CD4-positive, alpha-beta T cell (primary cell): ENCODE data around the gene FRMD8. TPM values are rescaled to one million over a fixed set of nuclear protein-coding genes. Genes with fewer than 3 reads are reported as not detected.

Experiments used
- ATAC-seq: fragments of 200-7000 bp; cut with Tn5 transposase; one replicate; pipeline ENCODE4 v1.10.0; 2022; ENCODE audit warnings: mild to moderate bottlenecking; ENCODE audit not compliant: poor library complexity
- CTCF ChIA-PET: fragments of 350-600 bp; sonication (Branson Sonifier 250); formaldehyde crosslinking; loops from one replicate; lab custom pipeline; 2021; ENCODE audit warnings: antibody characterized with exemption, inconsistent platforms; lab: Charles Lee
- POLR2A ChIA-PET: fragments of 350-600 bp; sonication (Branson Sonifier 250); formaldehyde crosslinking; loops from one replicate; lab custom pipeline; 2021; ENCODE audit warnings: antibody characterized with exemption, inconsistent platforms; lab: Charles Lee
- DNase-seq, 14 experiments: peaks; one replicate each; pipeline ENCODE4 v3.0.0-alpha.2; 2013 to 2020; ENCODE audit warnings: mixed read lengths in 2 of 14
- H3K27ac ChIP-seq, 2 donors: one replicate each; pipeline versions ENCODE4 v1.5.1 to v1.7.0; 2013; ENCODE audit warnings: low read length in 2 of 2, low read depth in 1 of 2, mild to moderate bottlenecking in 1 of 2
- H3K27me3 ChIP-seq, 2 experiments: 1 replicate in 1 of 2; 2 replicates in 1 of 2; pipeline versions ENCODE4 v1.6.1 to v1.7.0; 2013; ENCODE audit warnings: low read length in 2 of 2, control low read depth in 1 of 2, mild to moderate bottlenecking in 1 of 2, moderate library complexity in 1 of 2; ENCODE audit not compliant: insufficient read depth in 2 of 2, control insufficient read depth in 1 of 2
- H3K36me3 ChIP-seq: one replicate; pipeline ENCODE4 v1.6.1; 2013; ENCODE audit warnings: low read length, control low read depth; ENCODE audit not compliant: insufficient read depth
- H3K4me1 ChIP-seq: one replicate; pipeline ENCODE4 v1.6.1; 2013; ENCODE audit warnings: low read length, control low read depth; ENCODE audit not compliant: insufficient read depth
- H3K4me3 ChIP-seq: one replicate; pipeline ENCODE4 v1.5.1; 2013; ENCODE audit warnings: mild to moderate bottlenecking, low read length, moderate library complexity
- H3K9me3 ChIP-seq, 2 experiments: 1 replicate in 1 of 2; 2 replicates in 1 of 2; pipeline versions ENCODE4 v1.6.1 to v1.7.0; 2013; ENCODE audit warnings: low read length in 2 of 2, mild to moderate bottlenecking in 2 of 2, control low read depth in 1 of 2, moderate library complexity in 1 of 2; ENCODE audit not compliant: control insufficient read depth in 1 of 2, insufficient read depth in 1 of 2
- H3K27ac Mint-ChIP-seq: one replicate; pipeline ENCODE4 v1.8.0; 2020; ENCODE audit warnings: mixed read lengths
- H3K27me3 Mint-ChIP-seq: one replicate; pipeline ENCODE4 v1.8.0; 2021; ENCODE audit warnings: mixed read lengths
- H3K36me3 Mint-ChIP-seq: one replicate; pipeline ENCODE4 v1.8.0; 2021; ENCODE audit warnings: low read depth, mixed read lengths
- H3K4me1 Mint-ChIP-seq: one replicate; pipeline ENCODE4 v1.8.0; 2021; ENCODE audit warnings: low read depth, mixed read lengths
- H3K4me3 Mint-ChIP-seq: one replicate; pipeline ENCODE4 v1.8.0; 2020; ENCODE audit warnings: mild to moderate bottlenecking, mixed read lengths
- H3K9me3 Mint-ChIP-seq: one replicate; pipeline ENCODE4 v1.8.0; 2020; ENCODE audit warnings: mixed read lengths
- CTCF ChIP-seq: fragments of 200-600 bp; IDR thresholded peaks from one replicate; pipeline ENCODE4 v1.8.0; 2022; ENCODE audit warnings: antibody characterized with exemption, mild to moderate bottlenecking
- intact Hi-C, 2 experiments: fragments of 100-400 bp; cut with DNase I in 1 of 2; cut with micrococcal nuclease in 1 of 2; formaldehyde crosslinking; loops; one replicate each; pipeline versions ENCODE4 v1.15.1 to v1.9.0; 2023 to 2025; cut with DNase I, micrococcal nuclease
- total RNA-seq, 174 experiments: library from RNA in 2 of 174; stranded (reverse) in 2 of 174; gene quantifications; one replicate each; pipeline ENCODE4 v1.2.3 and lab custom pipeline; 2021 to 2026

Gene FRMD8
- total RNA-seq, 2 experiments from 2014 or later: 19.4 to 25.3 TPM

- no peaks in the 10 kb centered on the region for H3K27me3 ChIP-seq
Measured at GRCh38 chr11:65357856-65358356, 28.5 kb upstream of the FRMD8 start.

DNA sequence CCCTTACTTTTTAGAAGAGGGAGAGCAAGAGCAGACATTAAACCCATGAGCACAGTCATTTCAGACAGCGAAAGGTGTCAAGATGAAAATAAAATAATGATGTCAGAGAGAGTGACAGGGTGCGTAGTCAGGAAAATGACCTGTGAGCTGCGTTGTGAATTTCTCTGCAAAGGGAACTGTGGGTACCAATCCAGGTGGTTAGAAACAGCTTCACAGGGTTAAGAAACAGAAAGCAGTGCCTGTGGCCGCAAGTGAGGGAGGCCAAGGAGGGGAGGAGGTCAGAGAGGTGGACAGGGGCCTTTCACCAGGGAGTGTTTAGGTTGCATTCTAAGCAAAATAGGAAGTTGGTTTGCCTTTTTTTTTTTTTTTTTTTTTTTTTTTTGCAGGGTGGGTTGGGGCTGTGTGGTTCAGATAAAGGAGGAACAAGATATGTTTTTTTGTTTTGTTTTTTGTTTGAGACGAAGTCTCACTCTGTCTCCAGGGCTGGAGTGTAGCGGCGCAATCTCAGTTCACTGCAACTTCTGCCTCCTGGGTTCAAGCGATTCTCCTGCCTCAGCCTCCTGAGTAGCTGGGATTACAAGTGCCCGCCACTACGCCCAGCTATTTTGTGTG, 24.0 kb upstream of the FRMD8 start:
- Histone ChIP-seq H3K9me3 (no peaks in the 10 kb centered on the region), H3K27me3 (no peaks in the 10 kb centered on the region), H3K4me1 (peaks cover 8% of the 10 kb centered on the region), H3K27ac (no peak overlapping the region), H3K4me3 (no peak overlapping the region), H3K36me3 (no peaks in the 10 kb centered on the region)
- H3K9me3 Mint-ChIP-seq: no peaks in the 10 kb centered on the region
- DNase-seq (peak in 1 of 14 experiments; percentile 24), ATAC-seq (peak; percentile 51)
- H3K4me3 Mint-ChIP-seq: no peak overlapping the region
- CTCF ChIA-PET: interaction anchor here (0.5 to 0.9 kb wide), 2 partner anchors 14 to 148 kb away, joined by 3 to 4 read pairs; no protein-coding TSS in a partner anchor
- no peaks in the 10 kb centered on the region for H3K36me3 Mint-ChIP-seq
- H3K27me3 Mint-ChIP-seq: no peaks in the 10 kb centered on the region
- TF ChIP-seq CTCF: no peak
- peak overlapping the region; percentile 79 for H3K27ac Mint-ChIP-seq
- H3K4me1 Mint-ChIP-seq: peaks cover 7% of the 10 kb centered on the region
- POLR2A ChIA-PET: interaction anchor here (1.3 kb wide), 1 partner anchor 143 kb away, joined by 3 read pairs; no protein-coding TSS in a partner anchor
- intact Hi-C loops: no loop called here

More at GRCh38 chr11:65357856-65358356, 28.5 kb upstream of the FRMD8 start:
- H3K4me3 ChIP-seq: no peak overlapping the region
- CTCF ChIA-PET: interaction anchor here (0.6 kb wide), 1 partner anchor 98 kb away, joined by 3 read pairs; no protein-coding TSS in a partner anchor
- Mint-ChIP-seq H3K9me3 (no peaks in the 10 kb centered on the region), H3K4me3 (peak overlapping the region; percentile 17), H3K36me3 (peaks cover 8% of the 10 kb centered on the region), H3K4me1 (peaks cover 22% of the 10 kb centered on the region), H3K27me3 (no peaks in the 10 kb centered on the region), H3K27ac (no peak overlapping the region)
- no peak for ATAC-seq
- no peak for DNase-seq
- no peaks in the 10 kb centered on the region for H3K36me3 ChIP-seq
- H3K27ac ChIP-seq: no peak overlapping the region
- intact Hi-C loops: no loop called here
- TF ChIP-seq CTCF: no peak
- POLR2A ChIA-PET: interaction anchor here (1.3 to 3.0 kb wide), 2 partner anchors 141 to 149 kb away, joined by 4 to 19 read pairs; partner anchors contain the start of gene MALAT1
- H3K9me3 ChIP-seq: no peaks in the 10 kb centered on the region
- H3K4me1 ChIP-seq: peaks cover 20% of the 10 kb centered on the region

DNA sequence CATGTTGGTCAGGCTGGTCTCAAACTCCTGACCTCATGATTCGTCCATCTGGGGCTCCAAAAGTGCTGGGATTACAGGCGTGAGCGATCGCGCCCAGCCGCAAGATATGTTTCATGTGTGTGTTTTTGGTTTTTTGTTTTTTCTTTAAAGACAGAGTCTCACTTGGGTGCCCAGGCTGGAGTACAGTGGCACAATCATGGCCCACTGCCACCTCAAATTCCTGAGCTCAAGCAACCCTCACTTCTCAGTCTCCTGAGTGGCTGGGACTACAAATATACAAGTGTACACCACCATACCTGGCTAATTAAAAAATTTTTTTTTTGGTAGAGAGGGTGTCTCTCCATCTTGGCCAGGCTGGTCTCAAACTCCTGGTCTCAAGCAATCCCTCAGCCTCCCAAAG, 23.5 kb upstream of the FRMD8 start:
- Mint-ChIP-seq H3K27me3 (no peaks in the 10 kb centered on the region), H3K27ac (peak overlapping the region; percentile 79), H3K4me3 (no peak overlapping the region), H3K9me3 (no peaks in the 10 kb centered on the region), H3K4me1 (peaks cover 7% of the 10 kb centered on the region), H3K36me3 (no peaks in the 10 kb centered on the region)
- DNase-seq (no peak), ATAC-seq (no peak)
- Histone ChIP-seq H3K4me1 (peaks cover 8% of the 10 kb centered on the region), H3K27me3 (no peaks in the 10 kb centered on the region), H3K4me3 (no peak overlapping the region), H3K36me3 (no peaks in the 10 kb centered on the region), H3K27ac (no peak overlapping the region), H3K9me3 (no peaks in the 10 kb centered on the region)
- no peak for TF ChIP-seq CTCF
- ChIA-PET CTCF (interaction anchor here (0.9 kb wide), 1 partner anchor 148 kb away, joined by 3 read pairs; no protein-coding TSS in a partner anchor), POLR2A (interaction anchor here (0.7 kb wide), 1 partner anchor 137 kb away, joined by 3 read pairs; no protein-coding TSS in a partner anchor)
- intact Hi-C loops: no loop called here
